Left renal cortex interstitium (tissue), 4 donors: ENCODE results near the gene LMAN2. TPM values are rescaled to one million over a fixed set of nuclear protein-coding genes. Genes with fewer than 3 reads are reported as not detected.
"Not testable (repeated sequence)": the region's sequence is repeated elsewhere in the genome, so short reads cannot be mapped to it uniquely, and the experiment has no call there.

Experiments
- DNase-seq, 4 donors: peaks; one replicate each; pipeline ENCODE4 v3.0.0-alpha.2; 2013; ENCODE audit warnings: low read depth in 4 of 4, low spot score in 2 of 4, missing footprints in 1 of 4
- polyA plus RNA-seq, 4 donors: library from polyadenylated mRNA; unstranded; fragments of 120-200 nt; gene quantifications; one replicate each; pipeline ENCODE4 v1.2.1, GENCODE V29; 2013; ENCODE audit not compliant: insufficient read length in 4 of 4

Gene LMAN2
- polyA plus RNA-seq, 4 donors = 123 to 145 (median 134) TPM

- DNase-seq = peak; percentile 74 to 85 (median 82)
These were observed 15.3 kb upstream of the LMAN2 start for GRCh38 chr5:177366528-177367322.

- DNase-seq = no peak
These were observed 14.5 kb upstream of the LMAN2 start for GRCh38 chr5:177365845-177366527.

GRCh38 chr5:177364159-177364962 lies 12.9 kb upstream of the LMAN2 start:
- no peak for DNase-seq

- no peak for DNase-seq
These were observed 12.1 kb upstream of the LMAN2 start for GRCh38 chr5:177363565-177363964.

GRCh38 chr5:177362610-177363507 lies 11.4 kb upstream of the LMAN2 start:
- DNase-seq = peak in 1 of 4 donors; percentile 37

GRCh38 chr5:177362292-177362609 lies 10.8 kb upstream of the LMAN2 start:
- DNase-seq = no peak

GRCh38 chr5:177361418-177362291 lies 10.2 kb upstream of the LMAN2 start:
- DNase-seq = no peak

- DNase-seq = not testable (repeated sequence)
These were observed 9.3 kb upstream of the LMAN2 start for GRCh38 chr5:177360740-177361139.

- DNase-seq = no peak
These were observed 8.4 kb upstream of the LMAN2 start for GRCh38 chr5:177359860-177360259.

GRCh38 chr5:177359451-177359851 lies 8.0 kb upstream of the LMAN2 start:
- no peak for DNase-seq

- DNase-seq = no peak
These were observed 6.9 kb upstream of the LMAN2 start for GRCh38 chr5:177358370-177358819.

- no peak for DNase-seq
These were observed 6.2 kb upstream of the LMAN2 start, which contains the start of gene RGS14 for GRCh38 chr5:177357459-177358351. Gene RGS14 (plus strand): TSS chr5:177357924. CDS start chr5:177358025, 101 bp downstream.

- no peak for DNase-seq
These were observed 5.6 kb upstream of the LMAN2 start for GRCh38 chr5:177357146-177357458.

- no peak for DNase-seq
These were observed 5.3 kb upstream of the LMAN2 start for GRCh38 chr5:177356746-177357145.

- no peak for DNase-seq
These were observed 4.3 kb upstream of the LMAN2 start for GRCh38 chr5:177355868-177356168.

GRCh38 chr5:177355162-177355867 lies 3.8 kb upstream of the LMAN2 start:
- DNase-seq = no peak

- DNase-seq = no peak
These were observed 3.2 kb upstream of the LMAN2 start for GRCh38 chr5:177354711-177355110.

GRCh38 chr5:177354256-177354655 lies 2.8 kb upstream of the LMAN2 start:
- DNase-seq = no peak
